SH-SY5Y (cell line): Measurements from ENCODE around the gene ATG2B.

ENCODE experiments used
- GATA2 ChIP-seq: IDR thresholded peaks from 2 replicates; pipeline ENCODE4 v1.6.1; 2011; ENCODE audit warnings: mild to moderate bottlenecking, low read depth, low read length
- GATA3 ChIP-seq: IDR thresholded peaks from 2 replicates; pipeline ENCODE4 v1.6.1; 2011; ENCODE audit warnings: low read depth, mild to moderate bottlenecking, low read length, moderate library complexity

Gene ATG2B

DNA sequence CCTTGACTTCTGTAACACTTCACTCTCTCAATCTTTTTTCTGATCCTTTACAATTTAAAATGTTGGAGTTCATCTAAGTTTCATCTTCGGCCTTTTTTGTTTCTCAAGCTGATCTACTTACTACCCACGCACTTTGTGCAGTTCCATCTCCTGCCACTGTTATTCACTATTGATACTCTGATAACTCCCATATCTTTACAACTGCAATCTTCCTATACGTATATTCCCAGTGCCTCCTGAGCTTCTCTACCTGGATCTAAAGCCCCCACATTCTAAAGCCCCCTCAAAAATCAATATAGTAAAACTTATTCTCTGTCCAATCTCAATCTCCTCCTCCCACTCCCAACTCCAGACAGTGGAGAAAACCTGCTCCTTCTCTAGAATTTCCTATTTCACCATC lies 5.9 kb downstream of the ATG2B start:
- no peak for TF ChIP-seq GATA3
- TF ChIP-seq GATA2: no peak

DNA sequence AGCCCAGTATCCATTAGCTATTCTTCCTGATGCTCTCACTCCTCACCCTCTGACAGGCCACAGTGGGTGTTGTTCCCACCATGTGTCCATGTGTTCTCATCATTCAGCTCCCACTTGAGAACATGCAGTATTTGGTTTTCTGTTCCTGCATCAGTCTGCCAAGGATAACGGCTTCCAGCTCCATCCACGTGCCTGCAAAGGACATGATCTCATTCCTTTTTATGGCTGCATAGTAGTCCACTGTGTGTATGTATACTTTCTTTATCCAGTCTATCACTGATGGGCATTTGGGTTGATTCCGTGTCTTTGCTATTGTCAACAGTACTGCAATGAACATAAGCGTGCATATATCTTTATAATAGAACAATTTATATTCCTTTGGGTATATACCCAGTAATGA lies 8.9 kb downstream of the ATG2B start:
- TF ChIP-seq GATA2: no peak
- no peak for TF ChIP-seq GATA3

DNA sequence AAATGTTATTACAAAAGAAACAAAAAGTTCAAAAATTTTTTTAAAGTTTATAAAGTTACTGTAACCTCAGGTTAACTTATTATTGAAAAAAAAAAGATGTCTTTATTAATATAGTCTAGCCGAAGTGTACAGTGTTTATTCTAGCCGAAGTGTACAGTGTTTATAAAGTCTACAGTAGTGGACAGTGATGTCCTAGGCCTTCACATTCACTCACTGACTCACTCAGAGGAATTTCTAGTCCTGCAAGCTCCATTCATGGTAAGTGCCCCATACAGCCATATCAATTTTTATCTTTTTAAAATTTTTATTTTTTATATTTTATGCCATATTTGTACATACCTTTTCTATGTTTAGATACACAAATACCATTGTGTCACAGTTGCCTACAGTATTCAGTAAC lies 10.4 kb downstream of the ATG2B start:
- TF ChIP-seq GATA3: no peak
- no peak for TF ChIP-seq GATA2

DNA sequence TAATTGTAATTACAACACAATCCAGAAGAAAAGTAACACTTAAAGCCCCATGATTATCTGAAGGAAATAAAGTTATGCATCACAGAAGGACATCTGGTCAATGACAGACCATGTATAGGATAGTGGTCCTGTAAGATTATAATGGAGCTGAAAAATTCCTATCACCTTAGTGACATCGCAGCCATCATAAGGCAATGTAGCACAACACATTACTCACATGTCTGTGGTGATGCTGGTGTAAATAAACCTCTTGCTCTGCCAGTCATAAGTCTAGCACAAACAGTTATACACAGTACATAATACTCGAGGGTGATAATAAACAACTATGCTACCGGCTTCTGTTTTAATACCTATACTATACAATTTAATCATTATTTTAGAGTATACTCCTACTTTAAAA lies 11.2 kb downstream of the ATG2B start:
- TF ChIP-seq GATA3 (no peak), GATA2 (no peak)

DNA sequence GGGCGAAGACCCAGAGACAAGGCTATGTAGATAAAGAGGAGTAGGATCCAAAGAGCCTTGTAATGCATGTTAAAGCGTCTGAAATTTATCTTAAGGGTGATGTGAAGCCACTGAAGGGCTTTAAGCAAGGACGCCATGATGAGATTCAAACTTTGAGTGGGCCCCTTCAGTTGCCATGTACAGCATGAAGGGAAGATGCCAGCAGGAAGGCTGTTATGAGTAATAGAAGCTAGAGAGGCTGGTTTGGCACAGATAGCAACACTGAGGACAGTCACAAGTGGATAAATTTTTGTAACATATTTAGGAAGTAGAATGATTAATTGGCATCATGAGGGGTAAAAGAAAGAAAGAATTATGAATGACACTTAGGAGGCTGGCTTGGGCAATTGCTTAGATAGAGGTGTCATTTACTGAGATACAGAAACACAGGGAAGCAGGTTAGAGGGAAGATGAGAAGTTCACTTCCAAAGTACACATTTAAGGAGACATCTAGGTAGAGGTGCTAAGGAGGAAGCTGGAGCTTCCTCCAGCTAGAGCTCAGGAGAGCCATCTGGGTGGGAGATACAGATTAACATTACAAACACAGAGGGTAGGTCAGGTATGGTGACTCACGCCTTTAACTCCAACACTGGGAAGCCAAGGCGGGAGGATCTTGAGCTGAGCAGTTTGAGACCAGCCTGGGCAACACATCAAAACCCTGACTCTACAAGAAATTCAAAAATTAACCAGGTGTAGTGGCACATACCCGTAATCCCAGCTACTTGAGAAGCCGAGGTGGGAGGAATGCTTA lies 13.7 kb downstream of the ATG2B start:
- TF ChIP-seq GATA2 (no peak), GATA3 (no peak)

DNA sequence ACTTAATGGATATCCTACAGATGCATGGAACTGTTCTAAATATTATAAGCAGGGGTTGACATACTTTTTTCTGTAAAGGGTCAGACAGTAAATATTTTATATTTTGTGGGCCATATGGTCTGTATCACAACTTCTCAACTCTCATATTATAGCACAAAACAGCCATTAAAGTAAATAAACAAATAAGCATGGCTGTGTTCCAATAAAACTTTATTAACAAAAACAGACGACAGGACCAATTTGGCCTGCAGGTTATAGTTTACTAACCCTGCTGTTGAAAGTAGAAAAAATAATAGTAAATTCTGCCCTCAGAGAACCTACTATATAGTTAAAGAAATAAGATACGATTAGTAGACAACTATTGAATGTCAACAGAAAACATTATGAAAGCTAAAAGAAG lies 17.5 kb downstream of the ATG2B start:
- no peak for TF ChIP-seq GATA3
- TF ChIP-seq GATA2: no peak

DNA sequence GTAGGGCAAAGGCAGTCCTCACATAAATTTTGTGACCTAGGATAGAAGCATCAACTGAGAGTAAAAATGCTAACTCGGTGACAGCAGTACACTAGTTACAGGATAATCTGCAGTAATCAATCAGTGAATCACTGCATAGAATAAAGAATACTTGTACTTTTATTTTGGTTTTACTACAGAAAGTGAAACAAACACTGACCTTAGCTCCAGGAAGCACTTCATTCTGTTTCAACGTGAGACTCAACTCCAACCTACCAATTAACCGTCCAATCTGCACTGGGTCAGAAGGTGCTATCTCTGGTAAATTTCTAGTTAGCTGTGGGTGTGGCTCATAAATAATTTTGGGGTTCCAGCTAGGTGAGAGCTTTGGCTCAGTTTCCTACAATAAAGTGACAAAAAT lies 21.8 kb downstream of the ATG2B start:
- TF ChIP-seq GATA3 (no peak), GATA2 (no peak)

DNA sequence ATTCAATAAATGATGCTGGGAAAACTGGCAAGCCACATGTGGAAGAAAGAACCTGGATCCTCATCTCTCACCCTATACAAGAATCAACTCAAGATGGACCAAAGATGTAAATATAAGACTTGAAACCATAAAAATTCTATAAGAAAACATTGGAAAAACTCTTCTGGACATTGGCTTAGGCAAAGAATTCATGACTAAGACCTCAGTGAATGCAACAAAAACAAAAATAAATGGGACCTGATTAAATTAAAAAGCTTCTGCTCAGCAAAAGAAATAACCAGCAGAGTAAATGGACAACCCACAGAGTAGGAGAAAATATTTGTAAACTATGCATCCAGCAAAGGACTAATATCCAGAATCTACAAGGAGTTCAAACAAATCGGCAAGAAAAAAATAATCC lies 24.6 kb downstream of the ATG2B start:
- no peak for TF ChIP-seq GATA2
- TF ChIP-seq GATA3: no peak

DNA sequence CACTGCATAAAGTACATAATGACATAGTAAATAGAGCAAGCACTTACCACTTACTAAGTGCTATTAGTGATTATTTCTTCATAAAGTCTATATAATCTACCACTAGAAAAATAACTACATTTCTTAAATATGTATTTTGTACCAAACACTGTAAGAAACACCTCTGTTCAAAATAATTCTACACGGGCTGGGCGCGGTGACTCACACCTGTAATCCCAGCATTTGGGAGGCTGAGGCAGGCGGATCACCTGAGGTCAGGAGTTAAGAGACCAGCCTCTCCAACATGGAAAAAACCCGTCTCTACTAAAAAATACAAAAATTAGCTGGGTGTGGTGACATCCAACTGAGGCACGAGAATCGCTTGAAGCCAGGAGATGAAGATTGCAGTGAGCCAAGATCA lies 38.9 kb downstream of the ATG2B start:
- TF ChIP-seq GATA2 (no peak), GATA3 (no peak)

DNA sequence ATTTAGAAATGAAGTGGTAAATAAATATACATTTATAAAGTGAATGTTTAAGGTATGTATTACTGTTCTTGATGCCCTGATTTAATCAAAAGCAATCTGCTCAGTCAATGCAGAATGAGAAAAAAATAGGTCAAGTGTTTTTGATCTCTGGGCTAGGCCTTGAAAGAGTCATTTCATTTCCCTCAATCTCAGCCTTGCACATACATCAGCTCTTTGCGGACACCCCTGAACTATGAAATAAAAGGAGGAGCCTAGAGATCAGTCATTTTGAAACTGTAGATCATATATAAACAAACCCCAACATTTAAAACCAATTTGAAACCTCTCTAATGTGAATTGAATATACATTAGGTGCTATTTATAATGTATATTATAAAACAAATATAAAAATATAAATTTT lies 42.5 kb downstream of the ATG2B start:
- no peak for TF ChIP-seq GATA2
- no peak for TF ChIP-seq GATA3

DNA sequence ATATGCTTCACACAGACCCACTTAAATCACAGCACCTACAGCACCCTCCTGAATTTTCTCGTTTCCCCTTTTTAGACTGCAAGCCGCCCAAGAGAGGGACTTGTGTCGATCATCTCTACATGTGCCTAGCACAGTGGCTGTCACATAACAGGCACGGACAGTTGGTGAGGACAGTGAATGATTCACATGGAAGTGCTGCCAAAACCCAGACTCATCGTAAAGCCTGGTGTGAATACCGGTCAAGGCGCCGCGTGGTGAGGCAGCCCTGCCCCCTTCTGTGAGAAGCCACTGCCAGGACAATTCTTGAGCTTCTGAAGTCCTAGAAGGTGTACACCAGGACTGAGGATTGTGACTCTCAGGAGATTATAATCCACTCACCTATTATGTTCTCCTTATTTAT lies 44.3 kb downstream of the ATG2B start:
- TF ChIP-seq GATA2 (no peak), GATA3 (no peak)

DNA sequence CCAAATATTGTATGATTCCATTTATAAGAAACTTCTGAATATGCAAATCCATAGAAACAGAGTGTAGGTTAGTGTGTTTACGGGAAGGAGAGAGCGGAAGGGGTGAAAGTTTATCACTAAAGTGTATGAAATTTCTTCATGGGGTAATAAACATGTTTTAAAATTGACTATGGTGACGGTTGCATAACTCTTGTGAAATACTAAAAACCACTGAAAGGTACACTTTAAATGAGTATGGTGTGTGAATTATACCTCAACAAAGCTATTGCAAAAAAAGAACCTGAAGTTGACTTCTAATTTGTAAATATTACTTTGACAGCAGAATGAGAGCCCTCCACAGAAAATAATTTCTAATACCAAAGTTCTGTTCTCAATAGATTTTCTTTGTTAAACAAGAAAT lies 47.1 kb downstream of the ATG2B start:
- TF ChIP-seq GATA2: no peak
- no peak for TF ChIP-seq GATA3

DNA sequence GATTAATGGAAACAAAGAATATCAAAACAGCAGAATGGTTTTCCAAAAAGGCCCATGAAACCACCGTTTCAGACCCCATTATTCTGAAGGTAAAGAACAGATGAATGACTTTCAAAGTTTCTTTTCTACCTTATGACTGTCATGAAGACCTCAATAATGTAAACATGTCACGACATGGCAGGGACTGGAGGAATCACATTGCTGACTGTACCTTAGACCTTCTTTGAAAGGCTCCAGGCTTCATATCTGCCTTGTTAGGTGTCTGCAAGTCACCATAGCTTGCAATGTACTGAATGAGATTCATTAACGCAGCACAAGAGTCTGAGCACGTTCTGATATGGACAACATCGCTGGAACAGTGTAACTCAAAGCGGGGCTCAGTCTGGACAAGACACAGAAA lies 52.2 kb downstream of the ATG2B start:
- TF ChIP-seq GATA3 (no peak), GATA2 (no peak)

DNA sequence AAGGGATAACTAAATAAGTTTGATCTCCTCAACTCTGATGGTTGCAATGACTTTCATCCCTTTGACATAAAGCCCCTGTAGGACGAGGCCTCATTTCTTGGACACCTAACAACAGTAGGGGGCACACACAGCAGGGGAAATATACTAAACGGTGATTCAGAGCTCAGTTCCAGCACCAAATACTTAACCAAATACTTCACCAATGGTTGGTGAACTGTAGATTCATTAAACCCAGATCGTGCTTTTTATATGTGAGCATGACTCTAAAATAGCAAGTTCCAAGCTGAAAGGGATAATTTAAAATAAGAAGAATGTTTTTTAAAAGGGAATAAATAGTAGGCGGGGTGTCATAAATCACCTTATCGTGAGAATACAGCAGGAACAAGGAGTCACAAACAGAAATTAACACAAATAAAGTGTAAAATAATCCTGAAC lies 53.2 kb downstream of the ATG2B start:
- TF ChIP-seq GATA2 (no peak), GATA3 (no peak)

DNA sequence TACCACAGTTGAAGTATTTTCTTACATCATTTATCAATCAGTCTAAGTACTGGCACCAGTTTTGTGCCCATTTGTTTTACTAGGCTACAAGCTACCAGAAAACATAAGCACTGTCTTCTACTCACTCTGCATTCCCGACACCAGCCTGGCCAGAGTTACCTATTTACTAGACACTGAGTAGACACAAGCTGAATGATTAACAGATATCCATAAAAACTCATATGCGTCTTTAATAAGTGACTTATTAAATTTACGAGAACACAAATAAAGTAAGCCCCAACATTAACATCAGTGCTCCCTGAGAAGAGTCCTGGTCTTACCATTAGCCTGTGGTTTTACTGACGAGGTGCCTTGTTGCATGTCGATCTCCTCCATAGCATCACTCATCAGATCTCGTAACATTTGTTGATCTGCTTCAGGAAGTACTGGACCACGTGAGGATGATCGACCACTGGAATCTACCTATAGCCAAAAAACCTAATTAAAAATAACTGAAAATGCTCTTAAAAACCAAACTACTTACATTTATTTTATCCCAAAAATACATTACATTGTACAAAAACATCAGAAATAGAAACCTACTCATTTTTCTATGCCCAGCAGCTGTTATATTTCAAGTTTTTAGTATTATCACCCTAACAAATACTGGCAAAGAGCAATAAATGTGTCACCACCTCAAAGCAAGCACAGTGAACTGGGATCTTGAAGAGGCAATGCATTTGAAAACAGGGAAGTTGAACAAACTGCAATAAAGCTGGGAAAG lies 53.8 kb downstream of the ATG2B start:
- TF ChIP-seq GATA2 (no peak), GATA3 (no peak)
